IMR-90 (cell line): ENCODE measurements around the gene HMCES. TPM values are rescaled to one million over a fixed set of nuclear protein-coding genes. Genes with fewer than 3 reads are reported as not detected.

Experiments
- ATAC-seq: fragments of 200-7000 bp; cut with Tn5 transposase; 2 replicates; pipeline ENCODE4 v1.9.1; 2020; ENCODE audit warnings: low read depth, mild to moderate bottlenecking, moderate library complexity
- BruUV-seq: library from RNA; stranded (reverse); fragments of 400-500 nt; replicated peaks from 2 replicates; lab custom pipeline; 2021; lab: Mats Ljungman, UMichigan
- CTCF ChIA-PET: fragments of 300-600 bp; formaldehyde crosslinking; extraction: SDS; loops from one replicate; lab custom pipeline; 2021; ENCODE audit warnings: antibody characterized with exemption; lab: Yijun Ruan, JAX
- POLR2A ChIA-PET: fragments of 300-600 bp; sonication (Branson Sonifier 250); formaldehyde crosslinking; loops from one replicate; lab custom pipeline; 2022; ENCODE audit warnings: antibody characterized with exemption; ENCODE audit not compliant: unreplicated experiment; lab: Charles Lee
- DNase-seq: peaks from one replicate; pipeline ENCODE4 v3.0.0; 2013
- H2AFZ ChIP-seq: replicated peaks from 2 replicates; pipeline ENCODE3; 2013; ENCODE audit warnings: low read length, mild to moderate bottlenecking; ENCODE audit not compliant: poor library complexity
- H2AK5ac ChIP-seq: 2 replicates; pipeline ENCODE4 v1.6.1; 2013; ENCODE audit warnings: low read depth, low read length, inconsistent platforms
- H2AK9ac ChIP-seq: replicated peaks from 2 replicates; pipeline ENCODE3; 2013; ENCODE audit warnings: mild to moderate bottlenecking, low read depth, low read length, moderate library complexity; ENCODE audit not compliant: poor library complexity
- H2BK120ac ChIP-seq: 2 replicates; pipeline ENCODE4 v1.6.1; 2013; ENCODE audit warnings: low read depth, low read length, inconsistent platforms
- H2BK15ac ChIP-seq: 3 replicates; pipeline ENCODE4 v1.6.1; 2013; ENCODE audit warnings: low read depth, low read length, inconsistent platforms
- H2BK20ac ChIP-seq: 2 replicates; pipeline ENCODE4 v1.6.1; 2013; ENCODE audit warnings: low read depth, mild to moderate bottlenecking, inconsistent platforms, low read length, moderate library complexity
- H2BK5ac ChIP-seq: 2 replicates; pipeline ENCODE4 v1.6.1; 2013; ENCODE audit warnings: mild to moderate bottlenecking, low read depth, low read length, inconsistent platforms; ENCODE audit not compliant: poor library complexity, severe bottlenecking
- H3K14ac ChIP-seq: replicated peaks from 2 replicates; pipeline ENCODE4 v1.6.1; 2013; ENCODE audit warnings: low read depth, low read length, inconsistent platforms
- H3K18ac ChIP-seq: 2 replicates; pipeline ENCODE4 v1.6.1; 2013; ENCODE audit warnings: low read depth, low read length, control low read depth
- H3K23ac ChIP-seq: 2 replicates; pipeline ENCODE4 v1.6.1; 2013; ENCODE audit warnings: low read depth, low read length, inconsistent platforms
- H3K27ac ChIP-seq: 2 replicates; pipeline ENCODE4 v1.5.1; 2013; ENCODE audit warnings: mild to moderate bottlenecking, control low read depth, low read length; ENCODE audit not compliant: insufficient read depth
- H3K27me3 ChIP-seq: 2 replicates; pipeline ENCODE4 v1.6.1; 2013; ENCODE audit warnings: low read length; ENCODE audit not compliant: control insufficient read depth, insufficient read depth
- H3K36me3 ChIP-seq: 2 replicates; pipeline ENCODE4 v1.6.1; 2013; ENCODE audit warnings: low read length, mixed read lengths; ENCODE audit not compliant: control insufficient read depth, insufficient read depth
- H3K4ac ChIP-seq: 2 replicates; pipeline ENCODE4 v1.6.1; 2013; ENCODE audit warnings: low read depth, low read length, inconsistent platforms
- H3K4me1 ChIP-seq: 2 replicates; pipeline ENCODE4 v1.6.1; 2013; ENCODE audit warnings: low read length, mixed read lengths; ENCODE audit not compliant: control insufficient read depth, insufficient read depth
- H3K4me2 ChIP-seq: 2 replicates; pipeline ENCODE4 v1.6.1; 2013; ENCODE audit warnings: low read depth, mild to moderate bottlenecking, control low read depth, low read length, moderate library complexity
- H3K4me3 ChIP-seq: 2 replicates; pipeline ENCODE4 v1.5.1; 2013; ENCODE audit warnings: low read depth, mild to moderate bottlenecking, control low read depth, low read length, moderate library complexity; ENCODE audit not compliant: insufficient read depth
- H3K56ac ChIP-seq: 2 replicates; pipeline ENCODE4 v1.6.1; 2013; ENCODE audit warnings: low read length, inconsistent platforms; ENCODE audit not compliant: insufficient read depth; ENCODE audit errors: extremely low read depth
- H3K79me1 ChIP-seq, 2 experiments: 2 replicates each; pipeline ENCODE4 v1.6.1; 2013; ENCODE audit warnings: low read length in 2 of 2, inconsistent platforms in 1 of 2, low read depth in 1 of 2
- H3K9ac ChIP-seq: 2 replicates; pipeline ENCODE4 v1.6.1; 2013; ENCODE audit warnings: low read depth, low read length, control low read depth
- H3K9me1 ChIP-seq: 2 replicates; pipeline ENCODE4 v1.6.1; 2013; ENCODE audit warnings: low read length, inconsistent platforms; ENCODE audit not compliant: insufficient read depth
- H3K9me3 ChIP-seq: 2 replicates; pipeline ENCODE4 v1.6.1; 2013; ENCODE audit warnings: low read length; ENCODE audit not compliant: control insufficient read depth, insufficient read depth
- H4K20me1 ChIP-seq: 2 replicates; pipeline ENCODE4 v1.6.1; 2013; ENCODE audit warnings: low read length, inconsistent platforms; ENCODE audit not compliant: insufficient read depth
- H4K5ac ChIP-seq: 2 replicates; pipeline ENCODE4 v1.6.1; 2013; ENCODE audit warnings: mild to moderate bottlenecking, low read depth, low read length, control low read depth
- H4K8ac ChIP-seq, 2 experiments: 2 replicates each; pipeline ENCODE4 v1.6.1; 2013; ENCODE audit warnings: low read depth in 2 of 2, low read length in 2 of 2, control low read depth in 1 of 2, inconsistent platforms in 1 of 2
- H4K91ac ChIP-seq: 2 replicates; pipeline ENCODE4 v1.6.1; 2013; ENCODE audit warnings: low read depth, low read length, inconsistent platforms; ENCODE audit not compliant: insufficient read depth
- BHLHE40 ChIP-seq: fragments of 150-350 bp; IDR thresholded peaks from 2 replicates; pipeline ENCODE4 v1.6.1; 2016; ENCODE audit warnings: mild to moderate bottlenecking, low read depth, low read length
- CEBPB ChIP-seq: IDR thresholded peaks from 2 replicates; pipeline ENCODE4 v1.6.1; 2012; ENCODE audit warnings: low read depth, low read length, improper control_type of control experiment
- WGBS, 2 experiments: methylation state at CpG; one replicate each; pipeline versions ENCODE4 v1.1.5 to v1.1.7; 2013; ENCODE audit warnings: missing lambda C conversion rate in 2 of 2; ENCODE audit not compliant: insufficient read length in 1 of 2; ENCODE audit errors: extremely low coverage in 2 of 2; 5-methylcytosine and 5-hydroxymethylcytosine counted together
- dilution Hi-C: fragments of 300-500 bp; cut with HindIII; formaldehyde crosslinking; loops from one replicate; pipeline ENCODE4 v1.14.3; 2018; ENCODE audit warnings: low sequenced_read_pairs; ENCODE audit not compliant: unreplicated experiment
- in situ Hi-C: fragments of 300-500 bp; cut with MboI; formaldehyde crosslinking; loops from 3 replicates; pipeline ENCODE4 v1.14.3; 2019; ENCODE audit warnings: low sequenced_read_pairs, inconsistent platforms, mixed read lengths
- intact Hi-C: fragments of 100-400 bp; cut with micrococcal nuclease; formaldehyde crosslinking; loops from 2 replicates; pipeline ENCODE4 v1.10.0; 2022
- polyA plus RNA-seq, 3 experiments: library from polyadenylated mRNA; depleted of rRNA; stranded (reverse); fragments of >200 nt; gene quantifications; 2 replicates each; pipeline ENCODE4 v1.2.3, GENCODE V29; 2012; ENCODE audit warnings: low replicate concordance in 1 of 3
- total RNA-seq: library from RNA; depleted of rRNA; stranded (reverse); fragments of >200 nt; gene quantifications from 2 replicates; pipeline ENCODE4 v1.2.3, GENCODE V29; 2012

HMCES gene
- total and polyA plus RNA-seq, 2 of the 4 experiments (the other 2 are of a cell fraction) = 26.0 to 30.5 TPM

GRCh38 chr3:129282727-129283327, 4.2 kb downstream of the HMCES start:
- peaks cover 5% of the 10 kb centered on the region for H3K36me3 ChIP-seq
- no peak overlapping the region for H3K4ac ChIP-seq
- dilution Hi-C loops = no loop called here
- intact Hi-C loops = no loop called here
- H3K23ac ChIP-seq = no peak overlapping the region
- POLR2A ChIA-PET = no interaction called here
- TF ChIP-seq CEBPB (peak; percentile 82), BHLHE40 (no peak)
- no peak overlapping the region for H3K9ac ChIP-seq
- no peak overlapping the region for H3K4me2 ChIP-seq
- H4K8ac ChIP-seq = no peak overlapping the region
- CTCF ChIA-PET = interaction anchor here (0.6 kb wide), 1 partner anchor 193 kb away, joined by 3 read pairs; no protein-coding TSS in a partner anchor
- H3K79me1 ChIP-seq = peaks cover 16 to 24% of the 10 kb centered on the region in 2 experiments
- no peak overlapping the region for H2BK20ac ChIP-seq
- no peak overlapping the region for H2AFZ ChIP-seq
- no peak overlapping the region for H3K27ac ChIP-seq
- no peaks in the 10 kb centered on the region for H3K27me3 ChIP-seq
- H2AK9ac ChIP-seq = no peak overlapping the region
- no peak overlapping the region for H3K56ac ChIP-seq
- H4K91ac ChIP-seq = no peak overlapping the region
- no peak overlapping the region for H2BK15ac ChIP-seq
- peaks cover 4% of the 10 kb centered on the region; the same call in 1 of the 2 replicates for H3K9me1 ChIP-seq
- peaks cover 6% of the 10 kb centered on the region; the same call in 1 of the 2 replicates for H3K4me1 ChIP-seq
- DNase-seq (peak; percentile 47), ATAC-seq (no peak)
- no peak overlapping the region for H3K18ac ChIP-seq
- BruUV-seq = no TSS peak
- H4K5ac ChIP-seq = no peak overlapping the region
- H3K4me3 ChIP-seq = no peak overlapping the region
- H3K14ac ChIP-seq = no peak overlapping the region
- in situ Hi-C loops = no loop called here
- no peaks in the 10 kb centered on the region for H3K9me3 ChIP-seq
- H2AK5ac ChIP-seq = no peak overlapping the region
- H4K20me1 ChIP-seq = peaks cover 7% of the 10 kb centered on the region; the same call in 1 of the 2 replicates
- H2BK5ac ChIP-seq = no peak overlapping the region
- WGBS, 2 experiments = no CpG with 5 or more reads among the region's 6 CpGs
- H2BK120ac ChIP-seq = no peak overlapping the region
